Endothelial cell of hepatic sinusoid (primary cell): Measurements from ENCODE around the gene EIF4E2.
"Not testable (repeated sequence)": the region's sequence is repeated elsewhere in the genome, so short reads cannot be mapped to it uniquely, and the experiment has no call there.

Source experiments
- in situ Hi-C: cut with HindIII; loops from 2 replicates; pipeline ENCODE4 v1.10.0; 2017; ENCODE audit warnings: low sequenced_read_pairs

The EIF4E2 gene

DNA sequence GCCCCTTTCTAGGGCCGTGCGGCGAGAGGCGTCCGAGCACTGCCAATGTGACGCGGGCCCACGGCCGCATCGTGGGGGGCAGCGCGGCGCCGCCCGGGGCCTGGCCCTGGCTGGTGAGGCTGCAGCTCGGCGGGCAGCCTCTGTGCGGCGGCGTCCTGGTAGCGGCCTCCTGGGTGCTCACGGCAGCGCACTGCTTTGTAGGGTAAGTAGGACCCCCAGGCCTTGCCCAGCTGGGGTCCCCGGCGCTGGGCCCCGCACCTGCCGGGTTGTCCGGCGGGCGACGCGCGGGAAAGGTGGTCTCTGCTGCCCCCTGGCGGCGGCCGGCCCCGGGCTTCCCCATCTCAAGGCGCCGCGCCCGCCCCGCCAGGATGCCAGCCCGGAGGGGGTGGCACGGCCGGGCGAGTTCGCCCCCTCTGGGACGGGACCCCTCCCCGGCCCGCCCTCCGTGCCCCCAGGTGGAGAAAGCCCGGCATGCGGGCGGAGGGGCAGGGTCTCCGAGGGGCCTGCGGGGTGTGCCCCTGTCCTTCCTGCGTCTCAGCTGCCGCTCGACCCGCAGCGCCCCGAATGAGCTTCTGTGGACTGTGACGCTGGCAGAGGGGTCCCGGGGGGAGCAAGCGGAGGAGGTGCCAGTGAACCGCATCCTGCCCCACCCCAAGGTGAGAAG, 28.4 kb upstream of the EIF4E2 start:
- in situ Hi-C loops = no loop called here

DNA sequence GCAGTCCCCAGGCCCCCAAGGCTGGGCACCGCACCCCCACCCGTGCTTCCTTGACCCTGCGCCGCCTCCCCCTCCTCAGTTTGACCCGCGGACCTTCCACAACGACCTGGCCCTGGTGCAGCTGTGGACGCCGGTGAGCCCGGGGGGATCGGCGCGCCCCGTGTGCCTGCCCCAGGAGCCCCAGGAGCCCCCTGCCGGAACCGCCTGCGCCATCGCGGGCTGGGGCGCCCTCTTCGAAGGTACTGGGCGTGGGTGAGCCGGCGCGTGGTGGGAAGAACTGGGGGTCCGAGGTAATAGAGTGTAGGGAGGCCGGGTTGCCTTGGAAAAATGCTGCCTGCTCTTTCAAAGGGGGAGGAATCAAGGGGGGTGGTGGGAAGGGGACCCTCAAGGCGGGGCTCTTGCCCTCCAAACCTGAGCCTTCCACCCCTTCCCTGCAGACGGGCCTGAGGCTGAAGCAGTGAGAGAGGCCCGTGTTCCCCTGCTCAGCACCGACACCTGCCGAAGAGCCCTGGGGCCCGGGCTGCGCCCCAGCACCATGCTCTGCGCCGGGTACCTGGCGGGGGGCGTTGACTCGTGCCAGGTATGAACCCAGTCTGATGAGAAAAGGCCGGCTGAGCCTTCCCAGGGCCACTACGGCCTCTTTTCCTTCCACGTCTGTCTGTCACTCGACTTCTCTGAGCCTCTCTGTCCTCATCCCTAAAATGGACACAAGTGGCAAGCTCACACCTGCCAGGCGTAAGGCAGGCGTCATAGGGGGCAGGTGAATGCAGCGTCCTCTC, 27.7 kb upstream of the EIF4E2 start:
- in situ Hi-C loops = no loop called here

DNA sequence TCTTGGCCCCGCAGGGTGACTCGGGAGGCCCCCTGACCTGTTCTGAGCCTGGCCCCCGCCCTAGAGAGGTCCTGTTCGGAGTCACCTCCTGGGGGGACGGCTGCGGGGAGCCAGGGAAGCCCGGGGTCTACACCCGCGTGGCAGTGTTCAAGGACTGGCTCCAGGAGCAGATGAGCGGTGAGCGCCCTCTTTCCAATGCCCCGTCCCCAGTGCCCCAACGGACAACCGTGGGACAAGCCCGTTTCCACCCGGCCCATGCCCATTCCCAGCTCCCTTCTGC, 27.1 kb upstream of the EIF4E2 start:
- in situ Hi-C loops = no loop called here

DNA sequence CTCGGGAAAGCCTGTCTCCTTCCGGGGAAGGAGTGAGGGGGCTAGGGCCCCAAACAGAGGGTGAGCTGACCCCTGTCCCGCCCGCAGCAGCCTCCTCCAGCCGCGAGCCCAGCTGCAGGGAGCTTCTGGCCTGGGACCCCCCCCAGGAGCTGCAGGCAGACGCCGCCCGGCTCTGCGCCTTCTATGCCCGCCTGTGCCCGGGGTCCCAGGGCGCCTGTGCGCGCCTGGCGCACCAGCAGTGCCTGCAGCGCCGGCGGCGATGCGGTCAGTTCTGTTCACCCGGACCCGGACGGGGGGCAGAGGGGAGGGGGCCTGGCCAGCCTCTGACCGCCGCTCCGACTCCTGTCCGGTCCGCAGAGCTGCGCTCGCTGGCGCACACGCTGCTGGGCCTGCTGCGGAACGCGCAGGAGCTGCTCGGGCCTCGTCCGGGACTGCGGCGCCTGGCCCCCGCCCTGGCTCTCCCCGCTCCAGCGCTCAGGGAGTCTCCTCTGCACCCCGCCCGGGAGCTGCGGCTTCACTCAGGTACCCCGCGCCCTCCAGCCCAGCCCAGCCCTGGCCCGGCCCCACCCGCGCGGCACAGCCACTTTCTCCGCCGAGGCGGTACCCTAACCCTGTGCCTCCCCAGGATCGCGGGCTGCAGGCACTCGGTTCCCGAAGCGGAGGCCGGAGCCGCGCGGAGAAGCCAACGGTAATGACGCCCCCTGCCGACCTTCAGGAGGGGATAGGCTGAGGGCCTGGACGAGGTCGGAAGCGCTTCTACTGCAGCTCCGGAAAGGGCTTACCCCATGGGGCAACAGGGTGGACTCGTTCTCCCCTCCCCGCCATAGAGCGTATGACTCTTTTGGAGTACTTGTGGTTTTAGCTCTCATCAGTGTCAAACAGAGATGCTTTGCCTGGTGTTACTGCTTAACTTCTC, 26.5 kb upstream of the EIF4E2 start:
- in situ Hi-C loops = no loop called here

- in situ Hi-C loops = no loop called here
These were observed 25.7 kb upstream of the EIF4E2 start for GRCh38 chr2:232524771-232525170.

GRCh38 chr2:232525199-232525598, 25.3 kb upstream of the EIF4E2 start:
- in situ Hi-C loops = no loop called here

DNA sequence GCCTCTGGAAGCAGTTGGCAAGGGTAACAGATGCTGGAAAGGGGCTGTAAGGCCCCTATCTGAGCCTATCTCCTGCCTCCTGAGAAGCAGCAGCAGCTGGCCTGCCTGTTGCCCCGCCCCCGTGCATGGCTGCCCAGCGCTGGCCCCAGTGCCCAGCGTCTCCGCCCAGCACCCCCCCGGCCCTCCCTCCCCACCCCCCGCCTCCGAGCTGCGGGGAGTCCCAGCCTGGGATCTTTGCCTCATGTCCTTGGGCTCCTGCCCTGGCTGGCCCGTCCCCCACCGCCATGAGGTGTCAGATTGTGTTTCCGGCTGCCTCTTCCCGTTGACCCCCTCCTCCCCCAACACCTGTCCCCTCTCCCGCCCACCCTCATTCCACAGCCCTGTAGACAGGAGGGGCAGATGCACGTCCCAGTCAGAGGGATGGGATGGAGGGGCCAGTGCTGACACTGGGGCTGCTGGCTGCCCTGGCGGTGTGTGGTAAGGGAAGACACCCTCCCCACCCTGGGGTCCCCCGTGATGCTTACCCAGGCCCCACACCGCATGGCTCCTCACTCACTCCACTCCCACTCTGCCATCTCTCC, 24.6 kb upstream of the EIF4E2 start, which contains the start of gene CHRND:
CHRND (plus strand) TSS at position 370 of the 581 bp plus-strand sequence; CDS start at position 426, 56 bp downstream.
- in situ Hi-C loops = no loop called here

GRCh38 chr2:232526372-232526941, 24.0 kb upstream of the EIF4E2 start:
- in situ Hi-C loops = no loop called here

DNA sequence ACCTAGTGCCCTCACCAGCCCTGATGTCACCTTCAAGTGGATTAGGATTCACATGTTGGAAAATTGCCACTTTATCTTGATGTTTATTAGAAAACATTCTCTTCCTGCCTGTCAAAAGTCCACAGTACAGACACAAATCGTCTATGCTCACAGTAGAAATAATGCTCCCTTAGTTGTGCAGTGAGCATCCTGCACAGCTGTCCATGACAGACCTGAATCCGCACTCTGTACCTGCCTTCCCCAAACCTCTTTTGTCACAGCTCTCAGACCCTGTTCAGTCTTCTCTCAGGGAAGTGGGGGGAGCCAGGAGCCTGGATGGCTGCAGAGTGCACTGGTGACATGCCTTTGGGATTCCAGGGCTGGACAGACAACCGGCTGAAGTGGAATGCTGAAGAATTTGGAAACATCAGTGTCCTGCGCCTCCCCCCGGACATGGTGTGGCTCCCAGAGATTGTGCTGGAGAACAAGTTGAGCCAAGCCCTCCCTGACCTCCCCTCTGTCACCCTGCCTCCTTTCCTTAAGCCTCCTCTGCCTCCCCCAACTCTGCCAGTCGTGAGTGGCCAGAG, 22.5 kb upstream of the EIF4E2 start:
- in situ Hi-C loops = no loop called here

- in situ Hi-C loops = no loop called here
These were observed 21.6 kb upstream of the EIF4E2 start for GRCh38 chr2:232528746-232529460.

- in situ Hi-C loops = no loop called here
These were observed 20.5 kb upstream of the EIF4E2 start for GRCh38 chr2:232529806-232530547.

DNA sequence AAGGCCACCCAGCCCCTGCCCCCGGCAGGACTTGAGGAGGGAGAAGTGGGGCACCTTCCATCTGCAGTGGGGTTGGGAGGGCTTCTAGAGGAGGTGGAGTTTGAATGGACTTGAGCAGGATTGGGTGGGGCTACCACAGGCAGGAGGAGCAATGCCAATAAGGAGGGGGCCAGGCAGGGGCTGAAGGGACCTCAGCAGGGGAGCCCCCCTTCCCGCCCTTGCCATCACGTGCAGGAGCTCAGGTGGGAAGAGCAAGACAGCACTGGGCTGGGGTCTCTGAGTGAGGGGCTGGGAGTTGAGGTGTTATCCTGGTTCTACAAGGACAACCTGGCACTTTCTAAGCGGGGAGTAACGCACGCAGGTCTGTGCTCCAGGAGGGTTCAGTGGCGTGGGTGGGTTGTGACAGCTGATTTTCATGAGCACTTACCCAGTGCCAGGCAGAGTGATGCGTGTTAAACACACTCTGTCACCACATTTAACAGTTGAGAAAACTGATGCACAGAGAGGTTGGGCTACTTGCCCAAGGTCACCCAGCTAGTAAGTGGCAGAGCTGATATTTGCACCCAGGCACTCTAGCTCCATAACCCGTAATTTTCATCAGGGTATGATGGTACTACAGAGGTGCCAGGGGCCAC, 19.7 kb upstream of the EIF4E2 start:
- in situ Hi-C loops = no loop called here

DNA sequence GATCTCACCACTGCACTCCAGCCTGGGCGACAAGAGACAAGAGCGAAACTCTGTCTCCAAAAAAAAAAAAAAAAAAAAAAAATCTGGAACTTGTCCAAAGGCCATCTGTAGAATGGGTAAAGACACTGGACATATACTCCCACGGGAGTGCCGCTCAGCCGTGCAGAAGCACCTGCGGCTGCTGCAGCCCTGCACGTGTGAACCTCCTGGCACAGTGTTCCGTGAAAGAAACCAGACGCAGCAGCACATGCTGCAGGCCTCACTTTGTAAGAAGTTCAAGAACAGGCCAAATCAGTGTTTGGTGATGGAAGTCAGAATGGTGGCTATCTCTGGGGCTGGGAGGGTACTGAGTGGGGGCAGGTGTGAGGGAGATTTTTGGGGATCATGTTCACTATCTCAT, 18.1 kb upstream of the EIF4E2 start:
- in situ Hi-C loops = no loop called here

DNA sequence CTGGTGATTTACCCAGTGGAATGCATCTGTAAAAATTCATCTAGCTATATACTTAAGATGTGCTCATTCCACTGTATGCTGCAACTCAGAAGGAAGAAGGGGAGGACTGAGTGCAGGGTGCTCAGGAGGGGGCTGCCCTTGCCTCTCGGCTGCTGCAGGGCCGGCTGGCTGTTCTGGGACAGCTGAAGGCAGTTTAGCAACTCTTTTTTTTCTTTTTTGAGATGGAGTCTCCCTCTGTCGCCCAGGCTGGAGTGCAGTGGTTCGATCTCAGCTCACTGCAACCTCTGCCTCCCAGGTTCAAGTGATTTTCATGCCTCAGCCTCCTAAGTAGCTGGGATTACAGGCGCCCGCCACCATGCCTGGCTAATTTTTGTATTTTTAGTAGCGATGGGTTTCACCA, 17.7 kb upstream of the EIF4E2 start:
- in situ Hi-C loops = not testable (repeated sequence)

GRCh38 chr2:232533944-232534710, 16.4 kb upstream of the EIF4E2 start:
- in situ Hi-C loops = no loop called here

DNA sequence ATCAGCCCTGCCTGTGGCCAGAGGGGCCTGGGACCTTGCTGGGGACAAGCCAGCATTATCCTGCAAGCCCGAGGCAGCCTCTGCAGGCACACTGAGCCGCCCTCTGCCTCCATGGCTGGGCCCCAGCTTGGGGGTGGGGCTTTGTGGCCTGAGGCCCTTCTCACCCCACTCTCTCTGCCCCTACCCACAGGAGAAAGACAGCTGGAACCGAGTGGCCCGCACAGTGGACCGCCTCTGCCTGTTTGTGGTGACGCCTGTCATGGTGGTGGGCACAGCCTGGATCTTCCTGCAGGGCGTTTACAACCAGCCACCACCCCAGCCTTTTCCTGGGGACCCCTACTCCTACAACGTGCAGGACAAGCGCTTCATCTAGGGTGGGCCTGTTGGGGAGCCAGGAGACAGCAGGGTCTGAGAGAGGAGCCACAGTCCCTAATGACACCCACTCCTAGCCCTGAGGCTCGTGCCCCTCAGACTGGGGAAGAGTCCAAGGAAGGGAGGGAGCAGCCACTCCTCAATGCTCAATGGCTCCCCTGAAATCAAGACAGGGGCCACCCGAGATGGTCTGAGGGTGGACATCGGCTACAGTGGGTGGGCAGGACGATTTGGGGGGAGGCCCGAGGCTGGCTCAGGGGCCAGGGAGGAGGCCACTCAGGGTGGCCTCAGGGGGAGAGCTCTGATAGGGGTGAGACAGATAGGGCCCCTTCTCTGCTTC, 15.4 kb upstream of the EIF4E2 start:
- in situ Hi-C loops = no loop called here

- in situ Hi-C loops = no loop called here
These were observed 14.5 kb upstream of the EIF4E2 start for GRCh38 chr2:232535761-232536530.
